Activated CD8-positive, alpha-beta T cell treated with anti-CD3 and anti-CD28 coated beads for 36 hours (primary cell): Measurements from ENCODE around the gene SNPH. TPM values are rescaled to one million over a fixed set of nuclear protein-coding genes. Genes with fewer than 3 reads are reported as not detected.

Experiments
- ATAC-seq: fragments of 200-7000 bp; cut with Tn5 transposase; one replicate; pipeline ENCODE4 v1.10.0; 2021; ENCODE audit warnings: mild to moderate bottlenecking, moderate library complexity
- CTCF ChIA-PET: fragments of 350-600 bp; sonication (Branson Sonifier 250); formaldehyde crosslinking; loops from one replicate; lab custom pipeline; 2021; ENCODE audit warnings: antibody characterized with exemption; lab: Charles Lee
- POLR2A ChIA-PET: fragments of 350-600 bp; sonication (Branson Sonifier 250); formaldehyde crosslinking; loops from one replicate; lab custom pipeline; 2021; ENCODE audit warnings: antibody characterized with exemption; lab: Charles Lee
- DNase-seq: peaks from one replicate; pipeline ENCODE4 v3.0.0-alpha.2; 2020
- H3K27ac Mint-ChIP-seq: one replicate; pipeline ENCODE4 v1.8.0; 2021; ENCODE audit warnings: mild to moderate bottlenecking, mixed read lengths
- H3K27me3 Mint-ChIP-seq: one replicate; pipeline ENCODE4 v1.8.0; 2021; ENCODE audit warnings: mixed read lengths
- H3K36me3 Mint-ChIP-seq: one replicate; pipeline ENCODE4 v1.8.0; 2021; ENCODE audit warnings: low read depth, mixed read lengths
- H3K4me1 Mint-ChIP-seq: one replicate; pipeline ENCODE4 v1.8.0; 2021; ENCODE audit warnings: low read depth, mixed read lengths
- H3K4me3 Mint-ChIP-seq: one replicate; pipeline ENCODE4 v1.8.0; 2021; ENCODE audit warnings: mild to moderate bottlenecking, moderate library complexity, mixed read lengths
- H3K9me3 Mint-ChIP-seq: one replicate; pipeline ENCODE4 v1.8.0; 2021; ENCODE audit warnings: mixed read lengths
- CTCF ChIP-seq: fragments of 200-600 bp; IDR thresholded peaks from one replicate; pipeline ENCODE4 v1.8.0; 2022; ENCODE audit warnings: antibody characterized with exemption, mild to moderate bottlenecking
- intact Hi-C: fragments of 100-400 bp; cut with micrococcal nuclease; formaldehyde crosslinking; loops from one replicate; pipeline ENCODE4 v1.10.0; 2022
- total RNA-seq, 2 experiments: library from RNA; stranded (reverse); gene quantifications; one replicate each; pipeline ENCODE4 v1.2.3, GENCODE V29; 2021

SNPH gene
- total RNA-seq, 2 experiments from 2014 or later: 3.7 to 4.1 TPM

GRCh38 chr20:1269850-1270249 is 3.8 kb downstream of the SNPH start:
- H3K4me1 Mint-ChIP-seq: peaks cover 48% of the 10 kb centered on the region
- H3K4me3 Mint-ChIP-seq: no peak overlapping the region
- ATAC-seq (no peak), DNase-seq (no peak)
- CTCF ChIA-PET: interaction anchor here (0.8 kb wide), 1 partner anchor 161 kb away, joined by 3 read pairs; no protein-coding TSS in a partner anchor
- H3K27me3 Mint-ChIP-seq: no peaks in the 10 kb centered on the region
- H3K9me3 Mint-ChIP-seq: no peaks in the 10 kb centered on the region
- intact Hi-C loops: no loop called here
- TF ChIP-seq CTCF: no peak
- H3K27ac Mint-ChIP-seq: no peak overlapping the region
- no peaks in the 10 kb centered on the region for H3K36me3 Mint-ChIP-seq
- POLR2A ChIA-PET: interaction anchor here (0.8 to 1.2 kb wide), 5 partner anchors 11 to 31 kb away, joined by 3 read pairs; no protein-coding TSS in a partner anchor

GRCh38 chr20:1272368-1273100 is 6.4 kb downstream of the SNPH start:
- ChIA-PET POLR2A (interaction anchor here (1.4 to 1.6 kb wide), 2 partner anchors 14 to 85 kb away, joined by 3 to 7 read pairs; no protein-coding TSS in a partner anchor), CTCF (interaction anchor here (1.0 to 1.8 kb wide), 2 partner anchors 9 to 45 kb away, joined by 3 to 4 read pairs; no protein-coding TSS in a partner anchor)
- Mint-ChIP-seq H3K36me3 (no peaks in the 10 kb centered on the region), H3K27ac (no peak overlapping the region), H3K4me1 (peaks cover 34% of the 10 kb centered on the region), H3K4me3 (no peak overlapping the region), H3K27me3 (no peaks in the 10 kb centered on the region), H3K9me3 (no peaks in the 10 kb centered on the region)
- DNase-seq: no peak
- intact Hi-C loops: no loop called here
- no peak for ATAC-seq
- no peak for TF ChIP-seq CTCF

- intact Hi-C loops: no loop called here
- Mint-ChIP-seq H3K9me3 (no peaks in the 10 kb centered on the region), H3K4me1 (peaks cover 29% of the 10 kb centered on the region), H3K27ac (no peak overlapping the region), H3K27me3 (no peaks in the 10 kb centered on the region), H3K4me3 (no peak overlapping the region), H3K36me3 (no peaks in the 10 kb centered on the region)
- DNase-seq (no peak), ATAC-seq (no peak)
- TF ChIP-seq CTCF: no peak
- ChIA-PET POLR2A (interaction anchor here (0.6 to 1.6 kb wide), 4 partner anchors 12 to 471 kb away, joined by 3 to 7 read pairs (median 4); no protein-coding TSS in a partner anchor), CTCF (interaction anchor here (1.0 to 1.8 kb wide), 2 partner anchors 8 to 46 kb away, joined by 3 to 4 read pairs; no protein-coding TSS in a partner anchor)
Measured at GRCh38 chr20:1273366-1273765, 7.3 kb downstream of the SNPH start.

- ChIA-PET POLR2A (interaction anchor here (0.6 to 1.0 kb wide), 4 partner anchors 9 to 287 kb away, joined by 3 to 5 read pairs (median 4); no protein-coding TSS in a partner anchor), CTCF (interaction anchor here (1.1 to 1.4 kb wide), 2 partner anchors 12 to 38 kb away, joined by 3 to 4 read pairs; no protein-coding TSS in a partner anchor)
- Mint-ChIP-seq H3K9me3 (no peaks in the 10 kb centered on the region), H3K27ac (no peak overlapping the region), H3K36me3 (no peaks in the 10 kb centered on the region), H3K27me3 (no peaks in the 10 kb centered on the region), H3K4me3 (no peak overlapping the region), H3K4me1 (peaks cover 30% of the 10 kb centered on the region)
- no peak for TF ChIP-seq CTCF
- intact Hi-C loops: no loop called here
- ATAC-seq (no peak), DNase-seq (no peak)
Measured at GRCh38 chr20:1274485-1275311, 8.6 kb downstream of the SNPH start.
